Activated CD4-positive, CD25-positive, alpha-beta regulatory T cell treated with anti-CD3 and anti-CD28 coated beads, Interleukin-2, amount 50 U/mL, for 16 hours (primary cell): Measurements from ENCODE around the gene ENAM.
"Not testable (repeated sequence)": the region's sequence is repeated elsewhere in the genome, so short reads cannot be mapped to it uniquely, and the experiment has no call there.

Experiments used
- DNase-seq: peaks from one replicate; pipeline ENCODE4 v3.0.0-alpha.2; 2020; ENCODE audit warnings: low read depth, low spot score

Gene ENAM

DNA sequence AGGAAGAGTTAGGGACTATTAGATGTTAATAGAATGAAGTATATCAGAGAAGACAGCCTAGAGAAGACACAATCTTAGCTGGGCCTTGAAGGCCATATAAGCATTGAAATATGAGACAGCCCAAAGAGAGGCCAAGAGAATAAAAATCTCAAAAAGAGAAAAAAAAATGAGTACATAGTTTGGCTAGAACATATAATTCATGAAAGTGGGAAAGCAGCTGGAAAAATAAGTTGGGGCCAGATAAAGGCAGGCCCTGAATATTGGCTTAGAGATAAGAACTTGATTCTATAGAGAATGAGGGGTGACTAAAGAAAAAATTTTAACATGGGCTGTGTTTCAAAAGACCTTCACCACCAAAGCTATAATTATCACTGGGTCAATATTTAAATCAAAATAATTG, 52.4 kb downstream of the ENAM start:
- no peak for DNase-seq

DNA sequence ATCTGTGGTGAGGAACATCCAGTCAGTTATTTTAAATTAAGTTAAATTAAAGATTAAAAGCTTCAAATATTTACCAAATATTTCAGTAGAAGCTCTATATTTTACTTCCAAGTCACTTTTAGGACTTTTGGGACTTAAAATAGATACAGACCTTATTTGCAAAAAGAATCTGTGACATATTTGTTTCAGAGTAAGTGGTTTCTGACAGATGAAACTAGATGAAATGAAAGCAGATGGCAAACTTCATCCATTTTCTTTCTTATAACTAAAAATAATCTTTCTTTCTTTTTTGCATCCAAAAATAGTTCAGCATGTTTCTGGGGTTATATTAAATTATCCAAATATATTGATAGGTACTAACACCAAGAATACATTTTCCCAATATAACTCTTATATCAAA, 53.2 kb downstream of the ENAM start:
- DNase-seq = no peak

DNA sequence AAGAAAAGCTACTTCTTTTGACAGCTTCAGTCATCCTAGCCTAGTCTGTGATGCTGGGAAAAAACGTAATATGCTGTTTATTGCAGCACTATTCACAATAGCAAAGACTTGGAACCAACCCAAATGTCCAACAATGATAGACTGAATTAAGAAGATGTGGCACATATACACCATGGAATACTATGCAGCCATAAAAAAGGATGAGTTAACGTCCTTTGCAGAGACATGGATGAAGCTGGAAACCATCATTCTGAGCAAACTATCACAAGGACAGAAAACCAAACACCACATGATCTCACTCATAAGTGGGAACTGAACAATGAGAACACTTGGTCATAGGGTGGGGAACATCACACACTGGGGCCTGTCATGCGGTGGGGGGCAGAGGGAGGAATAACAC, 53.6 kb downstream of the ENAM start:
- DNase-seq = not testable (repeated sequence)

DNA sequence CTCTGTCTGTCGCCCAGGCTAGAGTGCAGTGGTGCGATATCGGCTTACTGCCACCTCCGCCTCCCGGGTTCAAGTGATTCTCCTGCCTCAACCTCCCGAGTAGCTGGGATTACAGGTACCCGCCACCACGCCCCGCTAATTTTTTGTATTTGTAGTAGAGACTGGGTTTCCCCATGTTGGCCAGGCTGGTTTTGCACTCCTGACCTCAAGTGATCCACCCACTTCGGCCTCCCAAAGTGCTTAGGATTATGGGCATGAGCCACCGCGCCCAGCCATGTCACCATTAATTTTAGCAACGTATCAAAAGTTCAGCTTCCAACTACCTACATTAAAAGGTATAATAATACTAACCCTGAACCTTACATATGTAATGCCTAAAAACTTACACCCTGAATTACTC, 58.8 kb downstream of the ENAM start:
- no peak for DNase-seq

DNA sequence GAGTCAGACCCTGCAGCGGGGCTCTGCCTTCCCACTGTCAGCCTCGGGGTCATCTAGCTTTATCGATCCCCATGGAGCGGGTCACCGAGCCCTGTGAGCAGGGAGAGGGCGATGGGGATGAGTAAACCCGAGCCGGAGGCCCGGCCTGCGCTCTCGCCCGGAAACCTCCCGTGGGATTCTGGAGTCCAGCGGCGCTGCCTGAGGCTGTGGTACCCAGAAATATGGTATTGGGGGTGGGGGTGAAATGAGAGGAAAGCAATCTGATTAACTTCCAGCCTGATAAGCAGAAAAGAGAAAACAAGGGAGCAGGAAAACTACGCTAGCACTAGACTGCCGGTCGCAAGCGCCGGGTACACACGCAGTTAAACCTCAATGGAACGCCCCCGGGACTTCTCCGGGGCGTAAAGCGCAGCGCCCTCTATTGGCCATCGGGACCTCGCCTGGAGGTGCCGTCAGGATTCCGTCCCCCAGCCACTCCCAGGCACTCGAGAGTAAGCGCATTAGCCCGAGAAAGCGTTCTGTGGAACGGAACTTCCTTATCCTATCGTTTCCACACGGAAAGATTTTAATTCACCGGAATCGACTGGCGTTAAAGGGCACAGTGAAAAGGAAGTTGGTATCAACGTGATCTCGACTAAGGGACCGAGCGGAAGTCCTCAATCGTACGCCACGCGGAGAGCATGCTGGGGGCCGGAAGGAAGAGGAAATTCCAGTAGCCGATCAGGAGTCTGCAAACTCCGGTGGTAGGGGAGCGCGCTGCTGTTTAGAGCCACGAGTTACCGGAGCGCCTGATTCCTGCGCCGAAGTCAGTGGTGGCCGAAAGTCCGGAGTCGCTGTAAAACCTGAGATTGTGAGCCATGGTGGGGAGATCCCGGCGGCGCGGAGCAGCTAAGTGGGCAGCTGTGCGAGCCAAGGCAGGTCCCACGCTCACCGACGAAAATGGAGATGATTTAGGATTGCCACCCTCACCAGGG, 59.6 kb downstream of the ENAM start, which contains the start of gene UTP3:
Gene UTP3 (plus strand): TSS at position 712 of the 974 bp plus-strand sequence. CDS start 146 bp downstream, at position 858.
- DNase-seq = peak; percentile 84

DNA sequence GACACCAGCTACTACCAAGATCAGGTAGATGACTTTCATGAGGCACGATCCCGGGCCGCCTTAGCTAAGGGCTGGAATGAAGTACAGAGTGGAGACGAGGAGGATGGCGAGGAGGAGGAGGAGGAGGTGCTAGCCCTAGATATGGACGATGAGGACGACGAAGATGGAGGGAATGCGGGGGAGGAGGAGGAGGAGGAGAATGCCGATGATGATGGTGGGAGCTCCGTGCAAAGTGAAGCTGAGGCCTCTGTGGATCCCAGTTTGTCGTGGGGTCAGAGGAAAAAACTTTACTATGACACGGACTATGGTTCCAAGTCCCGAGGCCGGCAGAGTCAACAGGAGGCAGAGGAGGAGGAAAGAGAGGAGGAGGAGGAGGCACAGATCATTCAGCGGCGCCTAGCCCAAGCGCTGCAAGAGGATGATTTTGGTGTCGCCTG, 60.3 kb downstream of the ENAM start:
- DNase-seq = no peak

DNA sequence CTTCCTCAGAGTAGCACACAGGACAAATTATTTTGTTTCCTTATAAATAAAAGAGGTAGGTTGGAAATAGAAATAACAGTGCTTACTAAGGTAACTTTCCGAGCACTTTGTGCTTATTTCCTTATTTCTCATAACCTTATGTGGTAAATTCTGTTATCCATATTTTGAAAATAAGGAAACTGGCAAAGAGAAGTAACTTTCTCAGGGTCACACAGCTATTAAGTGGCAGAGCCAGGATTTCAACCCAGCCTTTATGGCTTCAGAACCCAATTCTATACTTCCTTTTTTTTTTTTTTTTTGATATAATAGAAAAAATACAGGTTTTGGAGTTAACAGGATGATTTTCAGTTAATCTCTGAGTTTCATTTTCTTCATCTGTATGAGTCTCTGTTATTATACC, 63.1 kb downstream of the ENAM start:
- DNase-seq = no peak

DNA sequence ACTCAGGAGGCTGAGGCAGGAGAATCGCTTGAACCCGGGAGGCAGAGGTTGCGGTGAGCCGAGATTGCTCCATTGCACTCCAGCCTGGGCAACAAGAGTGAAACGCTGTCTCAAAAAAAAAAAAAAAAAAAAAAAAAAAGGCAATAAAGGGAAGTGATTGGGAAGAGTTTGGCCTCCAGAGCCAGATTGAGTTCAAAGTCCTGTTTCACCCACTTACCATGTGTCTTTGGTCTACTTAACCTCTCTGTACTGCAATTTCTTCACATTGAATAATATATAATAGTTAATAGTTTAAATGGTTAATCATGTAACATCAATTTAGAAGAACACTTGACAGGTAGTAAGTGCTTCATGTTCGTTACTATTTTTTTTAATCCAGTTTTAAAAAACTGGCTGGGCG, 66.1 kb downstream of the ENAM start:
- DNase-seq = not testable (repeated sequence)
